VCaP (cell line): ENCODE measurements around the gene PLEKHD1.
A peak's percentile ranks its signal among the peaks of the same experiment; 100 is the strongest.

Experiments
- H3K27ac ChIP-seq: fragments of 450-650 bp; 2 replicates; pipeline ENCODE4 v1.5.1; 2017
- CTCF ChIP-seq: fragments of 450-650 bp; conservative IDR thresholded peaks from 2 replicates; pipeline ENCODE4 v1.5.1; 2017; ENCODE audit warnings: mild to moderate bottlenecking, moderate library complexity

The PLEKHD1 gene

GRCh38 chr14:69459122-69459521 lies 25.4 kb upstream of the PLEKHD1 start:
- peak overlapping the region; percentile 87 for H3K27ac ChIP-seq
- TF ChIP-seq CTCF: no peak

- H3K27ac ChIP-seq: no peak overlapping the region
- peak; percentile 88 for TF ChIP-seq CTCF
Observed at GRCh38 chr14:69460093-69460701, 24.3 kb upstream of the PLEKHD1 start.

GRCh38 chr14:69464379-69464778 lies 20.1 kb upstream of the PLEKHD1 start:
- TF ChIP-seq CTCF: no peak
- no peak overlapping the region for H3K27ac ChIP-seq

- H3K27ac ChIP-seq: no peak overlapping the region
- no peak for TF ChIP-seq CTCF
Observed at GRCh38 chr14:69464829-69465228, 19.7 kb upstream of the PLEKHD1 start.

- peak overlapping the region; percentile 37 for H3K27ac ChIP-seq
- no peak for TF ChIP-seq CTCF
Observed at GRCh38 chr14:69468949-69469348, 15.6 kb upstream of the PLEKHD1 start.

GRCh38 chr14:69471436-69471835 lies 13.1 kb upstream of the PLEKHD1 start:
- no peak overlapping the region for H3K27ac ChIP-seq
- no peak for TF ChIP-seq CTCF

- no peak overlapping the region for H3K27ac ChIP-seq
- TF ChIP-seq CTCF: no peak
Observed at GRCh38 chr14:69471916-69472315, 12.6 kb upstream of the PLEKHD1 start.
